Esophagus squamous epithelium (tissue), 5 donors: ENCODE results near the gene UQCR10. TPM values are rescaled to one million over a fixed set of nuclear protein-coding genes. Genes with fewer than 3 reads are reported as not detected.

ENCODE experiments used
- DNase-seq: peaks from one replicate; lab custom pipeline; 2025; lab: John Stamatoyannopoulos, UW
- H3K27ac ChIP-seq, 4 donors: fragments of 200-600 bp; sonication (generic); one replicate each; pipeline ENCODE4 v1.5.1; 2016 to 2019; ENCODE audit warnings: mild to moderate bottlenecking in 1 of 4
- H3K27me3 ChIP-seq, 4 donors: fragments of 200-600 bp; sonication (generic); 1 replicate in 3 of 4; 2 replicates in 1 of 4; pipeline versions ENCODE4 v1.5.1 to v1.6.0; 2017 to 2021; ENCODE audit warnings: antibody characterized with exemption in 1 of 4
- H3K36me3 ChIP-seq, 3 donors: fragments of 200-600 bp; sonication (generic); one replicate each; pipeline ENCODE4 v1.5.1; 2016 to 2019
- H3K4me1 ChIP-seq, 3 donors: fragments of 200-600 bp; sonication (generic); one replicate each; pipeline ENCODE4 v1.5.1; 2017 to 2019
- H3K4me3 ChIP-seq, 4 donors: fragments of 200-600 bp; sonication (generic); 1 replicate in 3 of 4; 2 replicates in 1 of 4; pipeline ENCODE4 v1.5.1; 2016 to 2019; ENCODE audit warnings: mild to moderate bottlenecking in 2 of 4, moderate library complexity in 1 of 4
- H3K9me3 ChIP-seq, 3 donors: fragments of 200-600 bp; sonication (generic); one replicate each; pipeline ENCODE4 v1.5.1; 2016 to 2019
- CTCF ChIP-seq, 6 experiments: fragments of 450-650 bp in 4 of 6; fragments of 200-600 bp in 2 of 6; sonication (generic) in 2 of 6; IDR thresholded peaks; one replicate each; pipeline ENCODE4 v1.5.1; 2016 to 2019; ENCODE audit warnings: antibody characterized with exemption in 6 of 6, mild to moderate bottlenecking in 4 of 6, moderate library complexity in 4 of 6
- POLR2A ChIP-seq, 4 donors: fragments of 450-650 bp; IDR thresholded peaks; one replicate each; pipeline ENCODE4 v1.6.1; 2017; ENCODE audit warnings: antibody characterized with exemption in 4 of 4, mild to moderate bottlenecking in 4 of 4, moderate library complexity in 3 of 4
- WGBS, 2 donors: methylation state at CpG; one replicate each; pipeline ENCODE4 v1.1.5; 2018; 5-methylcytosine and 5-hydroxymethylcytosine counted together
- intact Hi-C: fragments of 100-400 bp; cut with DNase I; formaldehyde crosslinking; loops from one replicate; pipeline ENCODE4 v1.15.0; 2022
- total RNA-seq, 4 donors: library from RNA; depleted of rRNA; stranded (reverse); fragments of >200 nt; gene quantifications; one replicate each; pipeline ENCODE4 v1.1.0, GENCODE V29; 2016
- donor health status: DM: yes; HTN: yes; CAD: no.

The UQCR10 gene
- total RNA-seq, 4 donors from 2014 or later: 50.7 to 94.8 (median 65.0) TPM

- intact Hi-C loops: no loop called here
- Histone ChIP-seq H3K27ac (peak overlapping the region; percentile 44 to 64 (median 58)), H3K36me3 (peaks cover 3 to 43% (median 5%) of the 10 kb centered on the region in 3 donors), H3K27me3 (no peaks in the 10 kb centered on the region), H3K9me3 (no peaks in the 10 kb centered on the region), H3K4me1 (peaks cover 0 to 52% (median 12%) of the 10 kb centered on the region in 3 donors), H3K4me3 (no peak overlapping the region)
- TF ChIP-seq POLR2A (IDR thresholded peaks at IDR 0.05) (no peak), CTCF (IDR thresholded peaks at IDR 0.05) (no peak)
- 67 to 90% methylated on average over 2 to 6 of the region's 7 CpGs for WGBS, 2 donors
- no peak for DNase-seq
Measured at GRCh38 chr22:29747832-29748231, 19.3 kb upstream of the UQCR10 start.

GRCh38 chr22:29748248-29748893, 18.8 kb upstream of the UQCR10 start:
- TF ChIP-seq CTCF (IDR thresholded peaks at IDR 0.05) (no peak), POLR2A (IDR thresholded peaks at IDR 0.05) (no peak)
- Histone ChIP-seq H3K4me1 (peaks cover 0 to 52% (median 12%) of the 10 kb centered on the region in 3 donors), H3K27ac (peak overlapping the region; percentile 44 to 64 (median 58)), H3K27me3 (no peaks in the 10 kb centered on the region), H3K36me3 (peaks cover 3 to 47% (median 5%) of the 10 kb centered on the region in 3 donors), H3K9me3 (no peaks in the 10 kb centered on the region), H3K4me3 (no peak overlapping the region)
- WGBS, 2 donors: 86 to 87% methylated on average over 4 of the region's 9 CpGs
- intact Hi-C loops: no loop called here
- no peak for DNase-seq

- TF ChIP-seq CTCF (IDR thresholded peaks at IDR 0.05): no peak
- TF ChIP-seq POLR2A (IDR thresholded peaks at IDR 0.05): no peak
- Histone ChIP-seq H3K36me3 (peaks cover 3 to 55% (median 5%) of the 10 kb centered on the region in 3 donors), H3K27ac (no peak overlapping the region), H3K27me3 (no peaks in the 10 kb centered on the region), H3K4me3 (no peak overlapping the region), H3K9me3 (no peaks in the 10 kb centered on the region), H3K4me1 (peaks cover 0 to 41% (median 5%) of the 10 kb centered on the region in 3 donors)
- no peak for DNase-seq
- intact Hi-C loops: no loop called here
- WGBS, 2 donors: 100% methylated on average over 3 of the region's 3 CpGs; no CpG with 5 or more reads in 1 of the 2 donors
Measured at GRCh38 chr22:29750029-29750428, 17.1 kb upstream of the UQCR10 start.

GRCh38 chr22:29750559-29751538, 16.3 kb upstream of the UQCR10 start:
- no peaks in the 10 kb centered on the region for H3K27me3 ChIP-seq
- peaks cover 3 to 52% (median 5%) of the 10 kb centered on the region in 3 donors for H3K36me3 ChIP-seq
- H3K4me3 ChIP-seq: no peak overlapping the region
- 63 to 65% methylated on average over 10 to 11 of the region's 11 CpGs for WGBS, 2 donors
- H3K4me1 ChIP-seq: peaks cover 0 to 32% (median 0%) of the 10 kb centered on the region in 3 donors
- intact Hi-C loops: no loop called here
- H3K9me3 ChIP-seq: no peaks in the 10 kb centered on the region
- H3K27ac ChIP-seq: no peak overlapping the region
- no peak for DNase-seq
- no peak for TF ChIP-seq CTCF (IDR thresholded peaks at IDR 0.05)
- no peak for TF ChIP-seq POLR2A (IDR thresholded peaks at IDR 0.05)
